NCI-H1105 (cell line): Measurements from ENCODE around the gene MRPS2.
A peak's percentile ranks its signal among the peaks of the same experiment; 100 is the strongest.
"Not testable (repeated sequence)": the region's sequence is repeated elsewhere in the genome, so short reads cannot be mapped to it uniquely, and the experiment has no call there.

Experiments
- DNase-seq: peaks from one replicate; lab custom pipeline; 2025; lab: John Stamatoyannopoulos, UW

The MRPS2 gene

GRCh38 chr9:135499326-135500070 is 984 bp upstream of the MRPS2 start:
- DNase-seq = peak; percentile 79

DNA sequence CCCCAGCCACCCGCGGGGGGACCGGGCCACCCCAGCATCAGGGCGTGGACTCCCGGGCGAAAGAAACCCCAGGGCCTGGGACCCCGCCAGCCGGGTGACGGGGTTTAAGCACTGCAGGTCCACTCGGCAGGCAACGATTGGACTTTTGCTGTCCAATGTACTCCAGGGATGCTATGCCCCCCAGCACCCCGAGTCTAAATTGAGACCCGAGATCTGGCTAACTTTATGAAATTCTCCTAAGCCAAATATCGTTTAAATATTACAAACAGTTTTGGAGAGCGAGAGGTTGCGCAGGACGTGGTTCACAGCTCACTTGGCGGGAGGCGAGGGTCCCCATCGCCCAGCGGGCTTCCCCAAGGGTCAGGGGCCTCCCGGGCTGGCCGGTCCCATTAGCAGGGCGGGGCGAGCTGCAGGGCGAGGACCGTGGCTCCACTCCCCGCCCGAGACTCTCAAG is 384 bp upstream of the MRPS2 start:
- DNase-seq = no peak

GRCh38 chr9:135501261-135502167 is 1.0 kb downstream of the MRPS2 start:
- no peak for DNase-seq

- no peak for DNase-seq
These were observed 1.8 kb downstream of the MRPS2 start for GRCh38 chr9:135502168-135502872.

- no peak for DNase-seq
These were observed 2.4 kb downstream of the MRPS2 start for GRCh38 chr9:135502873-135503321.

DNA sequence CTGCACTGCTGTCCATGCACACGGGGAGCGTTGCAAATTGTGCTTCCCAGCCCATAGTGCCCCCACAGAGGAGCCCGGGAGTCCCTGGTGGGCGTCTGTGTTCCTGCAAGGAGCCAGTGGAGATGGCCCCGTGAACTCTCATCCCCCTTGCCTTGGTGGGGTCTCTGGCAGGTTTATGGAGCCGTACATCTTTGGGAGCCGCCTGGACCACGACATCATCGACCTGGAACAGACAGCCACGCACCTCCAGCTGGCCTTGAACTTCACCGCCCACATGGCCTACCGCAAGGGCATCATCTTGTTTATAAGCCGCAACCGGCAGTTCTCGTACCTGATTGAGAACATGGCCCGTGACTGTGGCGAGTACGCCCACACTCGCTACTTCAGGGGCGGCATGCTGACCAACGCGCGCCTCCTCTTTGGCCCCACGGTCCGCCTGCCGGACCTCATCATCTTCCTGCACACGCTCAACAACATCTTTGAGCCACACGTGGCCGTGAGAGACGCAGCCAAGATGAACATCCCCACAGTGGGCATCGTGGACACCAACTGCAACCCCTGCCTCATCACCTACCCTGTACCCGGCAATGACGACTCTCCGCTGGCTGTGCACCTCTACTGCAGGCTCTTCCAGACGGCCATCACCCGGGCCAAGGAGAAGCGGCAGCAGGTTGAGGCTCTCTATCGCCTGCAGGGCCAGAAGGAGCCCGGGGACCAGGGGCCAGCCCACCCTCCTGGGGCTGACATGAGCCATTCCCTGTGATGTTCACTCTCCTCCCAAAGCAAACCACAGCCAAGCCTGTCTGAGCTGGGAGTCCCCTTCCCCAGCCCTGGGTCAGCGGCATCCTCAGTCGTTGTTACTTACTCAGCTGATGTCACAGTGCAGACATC is 3.1 kb downstream of the MRPS2 start:
- no peak for DNase-seq

- no peak for DNase-seq
These were observed 4.1 kb downstream of the MRPS2 start for GRCh38 chr9:135504262-135505243.

- no peak for DNase-seq
These were observed 5.1 kb downstream of the MRPS2 start for GRCh38 chr9:135505406-135506187.

DNA sequence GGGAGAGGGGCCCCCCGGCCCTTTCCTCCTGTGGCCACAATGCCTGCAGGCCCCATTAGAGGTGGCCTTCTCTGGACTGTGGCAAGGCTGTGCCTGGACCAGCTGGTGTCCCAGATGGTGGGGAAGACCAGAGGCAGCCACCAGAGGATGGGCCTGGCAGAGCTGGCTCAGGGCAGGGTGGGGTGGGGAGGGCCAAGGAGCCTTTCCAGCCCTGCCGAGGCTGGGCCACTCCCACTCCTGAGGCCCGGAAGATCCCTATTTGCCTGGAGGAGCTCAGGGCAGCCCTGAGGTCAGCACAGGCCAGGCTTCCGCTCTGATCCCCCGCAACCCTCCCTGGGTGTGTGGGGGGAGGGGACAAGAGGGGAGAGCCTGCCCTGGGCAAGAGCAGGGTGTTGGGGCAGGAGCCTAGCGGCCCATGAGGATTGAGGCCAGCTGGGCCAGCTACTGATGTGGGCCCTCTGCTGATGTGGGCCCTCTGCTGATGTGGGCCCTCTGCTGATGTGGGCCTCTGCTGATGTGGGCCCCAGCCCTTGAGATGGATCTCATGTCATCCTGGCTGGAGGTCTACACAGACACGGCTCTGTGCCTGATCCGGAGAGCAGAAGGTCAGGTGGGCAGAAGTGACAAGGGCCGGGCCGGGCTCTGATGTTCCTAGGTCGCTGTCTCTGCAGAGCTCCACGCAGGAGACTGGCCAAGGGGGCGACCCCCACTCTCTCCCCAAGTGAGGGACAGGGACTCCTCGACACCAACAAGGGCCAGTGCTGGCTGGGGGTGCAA is 6.0 kb downstream of the MRPS2 start:
- DNase-seq = no peak

GRCh38 chr9:135507104-135508035 is 6.9 kb downstream of the MRPS2 start:
- no peak for DNase-seq

- DNase-seq = no peak
These were observed 7.8 kb downstream of the MRPS2 start for GRCh38 chr9:135508211-135508820.

DNA sequence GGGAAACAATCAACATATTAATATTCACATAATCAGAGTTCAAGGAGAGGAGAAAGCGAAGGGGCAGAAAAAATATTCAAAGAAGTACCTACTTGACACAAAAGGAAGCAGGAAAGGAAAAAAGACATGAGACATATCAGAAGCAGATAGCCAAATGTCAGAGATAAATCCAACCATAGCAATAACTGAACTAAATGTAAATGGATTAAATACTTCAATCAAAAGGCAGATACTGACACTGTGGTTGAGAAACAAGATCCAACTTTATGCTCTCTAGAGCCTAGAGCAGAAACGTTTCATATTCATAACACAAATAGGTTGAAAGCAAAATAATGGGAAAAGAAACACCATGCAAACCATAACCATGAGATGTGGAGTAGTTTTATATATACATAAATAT is 9.0 kb downstream of the MRPS2 start:
- DNase-seq = no peak

DNA sequence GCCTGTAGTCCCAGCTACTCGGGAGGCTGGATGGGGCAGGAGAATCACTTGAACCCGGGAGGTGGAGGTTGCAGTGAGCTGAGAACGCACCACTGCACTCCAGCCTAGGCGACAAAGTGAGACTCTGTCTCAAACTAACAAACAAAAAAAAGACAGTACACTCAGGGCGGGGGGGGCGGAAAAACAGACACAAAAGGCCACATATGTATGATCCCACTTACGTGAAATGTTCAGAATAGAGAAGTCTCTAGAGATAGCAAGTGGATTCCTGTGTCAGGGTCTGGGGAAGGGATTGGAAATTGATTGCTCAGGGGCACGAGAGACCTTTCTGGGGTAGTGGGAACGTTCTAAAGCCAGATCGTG is 11.7 kb downstream of the MRPS2 start:
- DNase-seq = no peak

GRCh38 chr9:135512904-135513303 is 12.4 kb downstream of the MRPS2 start:
- DNase-seq = no peak

DNA sequence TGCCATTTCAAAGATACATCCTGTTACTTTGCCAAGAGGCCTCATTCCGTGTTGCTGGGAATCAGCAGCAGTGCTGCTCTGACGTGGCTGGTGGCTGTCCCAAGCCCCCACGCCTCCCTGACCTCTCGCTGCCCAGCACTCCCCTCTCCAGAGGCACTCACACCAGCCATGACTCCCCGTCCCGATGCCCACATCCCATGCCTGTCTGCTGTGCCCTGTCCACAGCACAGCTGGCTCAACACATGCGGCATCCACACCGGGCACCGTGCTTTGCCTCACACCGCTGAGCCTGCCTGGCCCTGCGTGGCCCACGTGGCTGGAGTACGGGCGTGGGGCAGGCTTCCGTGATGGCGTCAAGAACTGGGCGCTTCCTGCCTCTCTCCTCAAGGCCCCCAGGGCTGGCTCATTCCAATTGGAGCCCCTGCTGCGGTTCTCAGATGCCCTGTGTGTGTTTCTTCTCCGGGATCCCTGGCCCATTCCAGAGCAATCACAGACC is 12.9 kb downstream of the MRPS2 start:
- DNase-seq = no peak

GRCh38 chr9:135513906-135514305 is 13.4 kb downstream of the MRPS2 start:
- DNase-seq = not testable (repeated sequence)
